HG03108 (cell line): ENCODE data around the gene SEC14L1.
A peak's percentile ranks its signal among the peaks of the same experiment; 100 is the strongest.
"Not testable (repeated sequence)": the region's sequence is repeated elsewhere in the genome, so short reads cannot be mapped to it uniquely, and the experiment has no call there.

Experiments used
- ATAC-seq: cut with Tn5 transposase; IDR thresholded peaks from one replicate; pipeline ENCODE4 v1.9.1; 2021; ENCODE audit warnings: moderate library complexity; ENCODE audit not compliant: unreplicated experiment

Gene SEC14L1

DNA sequence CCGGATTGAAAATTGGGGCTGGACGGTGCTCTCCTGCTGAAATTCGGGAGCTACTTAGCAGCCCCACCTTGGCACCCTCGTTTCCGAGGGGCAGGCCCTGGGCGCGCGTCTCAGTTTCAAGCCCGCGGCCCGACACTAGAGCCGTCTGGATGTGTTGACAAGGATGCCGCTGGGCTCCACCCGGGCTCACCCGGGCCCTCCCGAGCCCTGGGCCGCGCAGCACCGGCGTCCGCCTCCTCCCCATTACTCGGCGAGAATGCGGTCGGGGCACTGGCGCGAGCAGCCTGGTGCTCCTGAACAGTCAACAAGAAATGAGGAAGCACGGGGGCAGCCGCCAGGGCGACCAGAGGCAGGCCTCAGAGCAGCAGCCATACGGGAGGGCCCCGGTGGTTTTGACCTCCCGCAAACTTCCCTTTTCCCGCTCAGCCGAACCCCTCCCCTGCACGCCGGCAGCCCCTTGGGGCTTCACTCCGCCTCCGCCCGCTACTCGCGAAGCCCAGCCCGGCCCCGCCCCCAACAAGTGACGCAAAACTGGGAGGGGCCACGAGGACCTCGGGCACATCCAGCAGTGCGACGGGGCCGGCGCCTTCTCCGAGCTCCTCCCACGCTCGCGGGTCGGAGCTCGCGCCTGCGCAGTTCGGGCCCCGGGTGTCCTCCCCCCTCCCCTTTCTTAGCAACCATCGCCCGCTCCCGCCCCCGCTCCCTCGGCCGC is 447 bp upstream of the SEC14L1 start:
- peak; percentile 84 for ATAC-seq

DNA sequence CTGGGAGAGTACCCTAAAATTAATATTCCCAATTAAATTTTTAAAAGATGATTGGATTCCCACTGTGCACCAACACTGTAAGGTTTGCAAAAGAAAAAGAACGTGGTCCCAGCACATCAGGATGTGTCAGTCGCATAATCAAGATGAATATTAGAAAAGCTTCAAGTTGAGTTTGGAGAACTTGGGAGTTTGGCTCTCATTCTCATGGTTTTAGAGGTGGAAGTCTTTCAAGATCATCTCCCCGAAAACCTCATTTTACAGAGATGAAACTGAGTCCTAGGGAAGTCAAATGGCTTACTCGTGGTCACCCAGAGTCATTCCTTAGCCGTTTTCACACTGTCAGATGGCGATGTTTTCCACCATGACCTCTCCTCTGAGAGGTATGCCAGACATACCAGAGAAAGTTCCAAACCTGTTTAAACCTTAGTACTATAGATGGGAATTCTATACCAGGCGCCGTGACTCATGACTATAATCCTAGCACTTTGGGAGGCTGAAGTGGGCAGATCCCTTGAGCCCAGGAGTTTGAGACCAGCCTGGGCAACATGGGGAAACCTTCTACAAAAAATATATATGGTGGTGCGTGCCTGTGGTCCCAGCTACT is 1.2 kb downstream of the SEC14L1 start:
- no peak for ATAC-seq

DNA sequence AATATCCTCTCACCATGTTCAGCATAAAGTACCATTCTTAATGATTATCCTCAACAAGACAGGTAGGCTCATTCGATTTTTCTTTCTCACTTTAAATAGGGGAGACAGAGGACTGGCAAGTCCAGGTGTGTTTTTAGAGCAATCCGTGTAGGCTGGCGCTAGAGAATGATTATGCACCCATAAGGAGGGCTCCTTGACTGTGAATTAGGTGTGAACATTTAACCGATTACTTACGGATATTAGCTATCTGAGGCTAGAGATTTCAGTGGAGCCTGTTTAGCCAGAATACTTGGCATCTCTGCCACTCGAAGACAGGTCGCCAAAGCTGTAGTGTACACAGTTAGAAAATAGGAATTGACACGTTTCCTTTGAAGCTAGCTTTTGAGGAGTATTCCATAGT is 1.9 kb downstream of the SEC14L1 start:
- ATAC-seq = no peak

DNA sequence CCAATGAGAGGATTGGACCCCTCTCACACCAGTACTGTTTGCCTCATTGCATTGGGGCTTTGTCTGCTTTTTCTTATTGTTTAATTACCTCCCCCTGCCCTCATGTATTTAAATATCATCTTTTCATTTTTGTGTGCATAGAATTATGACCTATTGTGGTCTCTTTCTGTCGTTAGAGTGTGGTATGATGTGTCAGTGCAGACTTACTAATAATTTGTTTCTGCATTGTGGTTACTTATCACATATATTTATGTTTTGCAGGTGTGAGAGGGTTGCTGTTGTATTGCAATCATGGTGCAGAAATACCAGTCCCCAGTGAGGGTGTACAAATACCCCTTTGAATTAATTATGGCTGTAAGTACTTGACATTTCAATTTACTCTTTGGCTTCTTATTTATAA is 2.5 kb downstream of the SEC14L1 start:
- ATAC-seq = no peak

DNA sequence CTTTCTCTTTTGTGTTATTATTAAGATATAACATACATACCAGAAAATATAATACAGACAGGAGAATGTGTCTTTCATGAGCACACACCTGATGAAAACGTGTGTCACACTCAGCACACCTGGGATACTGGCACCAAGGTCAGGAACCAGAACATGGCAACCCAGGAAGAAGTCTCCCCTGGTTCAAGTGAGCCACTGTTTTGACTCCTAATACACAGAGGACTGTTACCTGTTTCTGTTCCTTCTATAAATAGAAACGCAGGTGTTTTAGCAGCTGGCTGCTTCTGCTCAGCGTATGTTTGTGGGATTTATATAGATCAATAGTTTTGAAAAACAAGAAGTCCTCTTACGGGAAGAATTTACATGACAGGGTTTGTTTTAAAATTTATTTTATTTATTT is 3.5 kb downstream of the SEC14L1 start:
- no peak for ATAC-seq

DNA sequence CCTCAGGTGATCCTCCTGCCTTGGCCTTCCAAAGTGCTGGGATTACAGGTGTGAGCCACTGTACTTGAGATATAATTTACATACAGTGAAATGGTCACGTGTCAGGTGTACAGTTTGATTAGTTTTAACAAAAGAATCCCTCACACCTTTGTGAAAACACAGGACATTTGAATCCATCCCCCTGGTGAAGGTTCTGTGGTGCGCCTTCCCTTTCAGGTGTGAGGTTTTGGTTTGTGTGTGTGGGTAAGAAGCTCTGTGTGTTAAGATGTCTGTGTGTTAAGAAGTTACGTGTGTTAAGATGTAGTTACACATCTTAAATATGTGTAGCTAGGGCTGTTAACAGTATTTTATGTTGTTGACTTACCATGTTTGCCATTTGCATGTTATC is 4.4 kb downstream of the SEC14L1 start:
- no peak for ATAC-seq

DNA sequence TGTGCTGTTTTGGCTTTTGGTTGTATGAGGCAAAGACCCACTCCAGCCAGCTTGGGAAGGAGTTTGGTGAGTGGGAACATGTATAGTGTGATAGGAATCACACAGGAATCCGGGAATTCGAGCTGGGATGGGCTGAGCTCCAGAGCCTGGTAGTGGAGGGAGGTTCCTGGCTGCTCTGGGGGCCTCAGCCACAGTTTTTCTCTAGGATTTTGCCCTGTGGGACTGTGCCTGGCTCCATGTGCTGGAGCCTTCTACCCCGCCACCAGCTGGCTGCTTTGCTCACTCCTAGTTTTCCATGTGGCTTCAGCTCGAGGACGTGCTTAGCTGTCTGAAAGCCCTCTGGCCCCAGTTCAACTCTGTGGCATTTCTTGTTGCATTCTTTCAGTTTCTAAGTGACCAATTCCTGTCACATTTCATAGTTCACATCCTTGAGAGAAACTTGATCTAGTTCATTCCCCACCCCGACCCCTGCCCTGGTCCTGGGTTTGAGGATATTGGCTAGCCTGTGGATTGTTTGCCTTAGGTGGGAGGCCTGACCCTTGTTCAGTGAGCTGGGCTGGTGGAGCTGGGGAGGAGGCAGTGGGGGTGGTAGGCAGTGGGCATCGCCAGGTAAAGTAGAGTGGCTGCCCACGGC is 5.0 kb downstream of the SEC14L1 start:
- ATAC-seq = peak; percentile 29

DNA sequence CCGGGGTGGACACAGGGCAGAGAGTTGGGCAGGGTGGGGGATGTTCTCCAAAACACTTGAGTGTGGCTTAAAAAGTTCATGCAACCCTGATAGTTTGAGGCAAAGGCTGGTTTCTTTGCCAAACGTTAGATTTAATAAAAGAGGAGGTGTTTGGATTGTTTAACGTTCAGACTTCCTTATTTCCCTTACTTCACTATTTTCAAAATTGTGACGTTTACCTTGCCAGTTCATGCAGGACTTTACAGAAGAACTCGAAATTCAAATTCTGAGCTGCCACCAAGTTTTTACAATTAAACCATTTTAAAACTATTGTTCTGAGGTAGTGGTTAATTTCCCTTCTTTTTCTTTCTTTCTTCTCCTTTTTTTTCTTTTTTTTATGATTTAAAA is 5.5 kb downstream of the SEC14L1 start:
- ATAC-seq = peak; percentile 1

DNA sequence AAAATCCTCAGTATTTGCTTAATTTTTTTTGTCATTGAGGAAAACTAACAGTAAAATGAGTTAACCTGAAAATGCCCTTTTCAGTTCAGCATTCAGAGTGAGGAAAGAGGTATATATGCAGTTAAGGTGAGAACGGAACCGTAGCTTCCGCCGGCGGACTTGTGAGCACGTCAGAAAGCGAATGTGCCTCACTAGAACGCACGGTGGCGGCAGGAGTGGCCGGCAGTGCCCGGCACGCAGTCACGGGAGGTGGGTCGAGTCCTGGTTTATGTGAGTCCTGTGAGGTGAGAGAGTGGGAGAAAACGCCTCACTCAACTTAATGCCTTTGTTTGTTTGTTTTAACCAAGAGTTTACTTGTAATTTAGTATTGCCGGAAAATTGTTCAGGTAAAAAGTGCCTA is 6.1 kb downstream of the SEC14L1 start:
- no peak for ATAC-seq

DNA sequence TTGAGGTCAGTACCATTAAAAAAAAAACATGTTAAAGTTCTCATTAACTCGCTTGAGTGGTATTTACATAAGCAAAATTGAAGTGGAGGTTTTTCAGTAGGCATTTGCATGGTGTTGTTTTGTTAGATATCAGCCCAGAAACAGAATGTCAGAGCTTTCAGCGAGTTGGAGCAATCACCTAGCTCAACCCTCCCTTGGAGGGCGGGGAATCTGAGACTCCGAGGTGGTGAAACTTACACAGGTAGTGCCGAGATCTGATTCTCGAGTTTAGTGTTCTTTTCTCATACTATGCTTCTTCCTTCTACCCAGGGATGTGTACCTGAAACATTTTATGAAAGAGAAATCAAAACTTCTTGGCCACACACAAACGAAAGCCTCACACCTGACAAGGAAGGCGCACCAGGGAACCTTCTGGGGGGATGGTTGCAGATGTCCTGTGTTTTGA is 6.6 kb downstream of the SEC14L1 start:
- peak; percentile 60 for ATAC-seq

DNA sequence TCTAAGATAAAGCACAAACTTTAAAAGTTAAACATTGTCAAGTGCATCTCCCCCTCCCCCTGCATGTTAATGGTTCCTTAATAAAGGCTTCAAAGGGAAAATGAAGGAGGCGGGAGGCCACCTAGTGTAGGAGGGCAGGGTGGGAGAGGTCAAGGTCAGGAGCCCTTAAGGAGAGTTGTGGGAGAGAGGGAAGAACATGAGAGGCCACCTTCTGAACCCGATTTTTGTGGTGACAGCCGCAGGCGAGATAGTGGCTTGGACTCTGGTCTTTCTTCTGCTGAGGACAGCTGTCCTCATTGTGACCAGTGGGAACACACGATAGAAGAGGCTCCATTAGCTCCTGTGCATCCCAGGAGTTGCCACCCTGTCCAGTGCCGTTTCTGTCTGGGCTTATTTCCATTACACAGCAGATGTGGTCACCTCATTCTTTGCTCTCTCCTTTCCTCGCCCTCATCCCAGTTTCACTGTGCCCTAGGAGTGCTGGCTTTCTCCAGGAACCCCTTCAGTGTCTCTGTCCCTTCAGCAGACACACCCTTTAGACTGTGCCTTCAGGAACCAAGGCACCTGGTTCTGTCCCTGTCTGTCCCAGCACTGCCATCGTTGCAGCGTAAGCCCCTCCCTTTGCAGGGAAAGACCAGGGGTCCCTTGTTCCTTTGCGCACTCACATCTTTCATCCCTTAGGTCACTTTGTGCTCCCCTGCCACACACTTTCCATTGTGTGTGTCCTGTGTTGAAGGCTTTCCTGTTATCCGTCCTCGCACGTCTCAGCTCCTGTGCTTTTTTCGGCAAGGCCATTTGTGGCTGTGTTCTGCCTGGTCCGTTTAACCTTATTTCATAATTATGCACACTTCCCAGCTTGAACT is 7.5 kb downstream of the SEC14L1 start:
- no peak for ATAC-seq

DNA sequence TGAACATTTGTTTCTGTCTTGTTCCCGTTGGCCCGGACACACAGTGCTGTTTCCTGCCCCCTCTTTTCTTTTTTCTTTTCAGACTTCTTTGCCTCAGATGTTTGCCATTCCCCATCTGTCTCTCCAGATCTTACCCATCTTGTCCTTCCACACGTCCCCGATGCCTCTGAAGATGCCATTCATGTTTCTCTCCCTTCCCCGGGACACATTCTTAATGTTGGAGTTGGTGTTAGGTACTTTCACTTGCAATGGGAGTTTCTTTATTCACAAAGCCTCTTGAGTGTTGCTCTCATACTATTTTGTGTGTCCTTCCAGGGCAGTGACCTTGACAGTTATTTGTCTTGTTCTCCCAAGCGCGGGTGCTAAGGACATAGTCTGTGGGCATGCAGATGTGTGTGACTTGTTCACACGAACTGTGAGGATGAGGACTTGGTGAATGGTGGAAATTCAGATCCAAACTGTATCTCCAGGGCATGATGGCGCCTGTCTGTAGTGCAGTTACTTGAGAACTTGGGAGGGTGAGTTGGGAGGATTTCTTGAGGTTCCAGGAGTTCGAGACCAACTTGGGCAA is 8.3 kb downstream of the SEC14L1 start:
- no peak for ATAC-seq

DNA sequence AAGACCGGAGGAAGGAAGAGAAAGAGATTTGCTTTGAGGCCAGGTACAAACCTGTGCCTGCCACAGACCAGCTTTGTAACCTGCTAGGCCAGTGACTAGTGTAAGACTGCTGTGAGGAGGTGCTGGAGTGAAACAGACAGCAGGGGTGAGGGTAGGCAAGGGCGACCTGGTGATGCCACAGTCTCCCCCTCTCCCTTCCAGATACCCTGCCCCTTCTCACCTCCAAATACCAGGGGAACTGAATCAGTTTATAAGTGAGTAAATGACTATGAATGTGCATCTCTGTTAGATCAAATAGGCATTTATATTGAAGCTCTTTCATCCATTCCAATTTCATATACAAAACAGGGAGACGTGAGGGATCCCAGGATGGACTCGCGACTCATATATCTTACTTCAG is 9.4 kb downstream of the SEC14L1 start:
- ATAC-seq = no peak

DNA sequence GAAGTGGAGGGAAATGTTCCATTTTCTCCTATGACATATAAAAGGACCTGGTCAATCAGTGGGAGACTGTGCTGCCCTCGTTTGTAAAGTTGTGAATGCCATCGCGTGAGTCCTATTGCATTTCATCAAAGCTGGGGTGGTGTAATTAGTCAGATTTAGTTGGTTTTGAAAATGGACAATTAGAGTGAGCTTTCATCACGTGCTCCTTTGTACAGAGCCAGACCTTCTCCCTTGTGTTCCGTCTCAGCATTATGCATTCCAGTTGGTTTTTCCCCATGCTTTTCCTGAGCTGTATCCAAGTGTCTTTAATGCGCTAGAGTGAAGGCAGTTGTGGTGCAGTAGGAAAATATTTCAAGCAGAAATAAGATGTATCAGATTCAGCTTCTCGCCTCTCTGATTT is 10.4 kb downstream of the SEC14L1 start:
- ATAC-seq = no peak

DNA sequence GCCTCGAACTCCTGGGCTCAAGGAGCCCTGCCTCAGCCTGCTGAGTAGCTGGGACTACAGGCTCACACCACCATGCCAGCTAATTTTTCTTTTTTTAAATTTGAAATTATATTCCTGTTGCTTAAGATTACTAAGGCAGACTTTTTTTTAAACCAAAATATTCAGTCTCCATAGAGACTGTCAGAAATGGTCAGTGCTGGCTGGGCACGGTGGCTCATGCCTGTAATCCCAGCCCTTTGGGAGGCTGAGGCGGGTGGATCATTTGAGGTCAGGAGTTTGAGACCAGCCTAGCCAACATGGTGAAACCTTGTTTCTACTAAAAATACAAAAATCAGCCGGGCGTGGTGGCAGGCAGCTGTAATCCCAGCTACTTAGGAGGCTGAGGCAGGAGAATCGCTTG is 11.3 kb downstream of the SEC14L1 start:
- not testable (repeated sequence) for ATAC-seq

DNA sequence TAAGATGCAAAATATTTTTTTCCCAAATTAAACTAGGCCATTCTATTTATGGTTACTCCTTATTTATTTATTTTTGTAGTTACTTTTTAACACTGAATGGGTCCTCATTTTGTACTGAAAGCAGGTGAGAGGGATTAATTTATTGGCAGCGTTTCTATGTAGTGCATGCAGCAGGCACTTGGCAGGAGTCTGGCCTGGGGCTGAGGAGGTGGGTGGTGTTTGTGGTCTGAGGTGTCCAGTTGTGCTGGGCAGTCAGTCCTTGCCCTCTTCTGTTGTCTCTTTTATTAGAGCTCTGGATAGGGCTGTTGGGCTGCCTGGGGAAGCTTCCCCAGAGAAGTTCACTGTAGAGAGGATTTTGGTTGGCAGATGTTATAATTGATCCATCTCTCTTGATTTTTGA is 12.7 kb downstream of the SEC14L1 start:
- ATAC-seq = no peak

DNA sequence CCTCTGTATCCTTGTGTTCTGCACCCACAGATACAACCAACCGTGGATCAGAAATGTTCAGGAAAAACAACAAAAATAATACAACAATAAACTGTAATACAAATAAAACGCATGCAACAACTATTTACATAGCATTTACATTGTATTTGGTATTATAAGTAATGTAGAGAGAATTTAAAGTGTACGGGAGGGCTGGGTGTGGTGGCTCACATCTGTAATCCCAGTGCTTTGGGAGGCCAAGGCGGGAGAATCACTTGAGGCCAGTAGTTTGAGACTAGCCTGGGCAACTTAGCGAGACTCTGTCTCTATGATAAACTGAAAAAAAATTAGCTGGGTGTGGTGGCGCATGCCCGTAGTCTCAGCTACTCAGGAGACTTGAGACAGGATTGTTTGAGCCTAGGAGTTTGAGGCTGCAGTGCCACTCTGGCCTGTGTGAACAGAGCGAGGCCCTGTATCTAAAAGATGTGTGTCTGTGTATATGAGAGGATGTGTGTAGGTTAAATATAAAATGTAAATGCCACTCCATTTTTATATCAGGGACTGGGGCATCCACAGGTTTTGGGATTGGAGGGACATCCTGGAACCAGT is 13.3 kb downstream of the SEC14L1 start:
- no peak for ATAC-seq

DNA sequence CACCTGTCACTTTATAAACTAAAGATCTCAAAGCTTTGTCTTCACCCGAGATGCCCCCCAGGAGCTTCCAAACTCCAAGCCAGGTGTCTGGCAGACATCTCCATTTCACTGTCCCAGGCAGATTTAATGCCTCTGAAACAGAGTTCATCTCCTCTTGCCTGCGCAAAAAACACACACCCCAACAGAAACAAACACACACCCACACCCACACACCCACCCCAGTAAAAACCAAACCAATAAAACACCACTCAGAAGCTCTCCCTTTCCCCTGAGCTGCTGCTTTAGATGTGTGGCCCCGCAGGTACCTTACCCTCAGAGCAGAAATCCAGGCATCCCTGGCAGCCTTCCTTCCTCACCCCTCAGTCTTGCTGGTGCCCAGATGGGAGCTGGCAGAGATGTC is 14.4 kb downstream of the SEC14L1 start:
- no peak for ATAC-seq

DNA sequence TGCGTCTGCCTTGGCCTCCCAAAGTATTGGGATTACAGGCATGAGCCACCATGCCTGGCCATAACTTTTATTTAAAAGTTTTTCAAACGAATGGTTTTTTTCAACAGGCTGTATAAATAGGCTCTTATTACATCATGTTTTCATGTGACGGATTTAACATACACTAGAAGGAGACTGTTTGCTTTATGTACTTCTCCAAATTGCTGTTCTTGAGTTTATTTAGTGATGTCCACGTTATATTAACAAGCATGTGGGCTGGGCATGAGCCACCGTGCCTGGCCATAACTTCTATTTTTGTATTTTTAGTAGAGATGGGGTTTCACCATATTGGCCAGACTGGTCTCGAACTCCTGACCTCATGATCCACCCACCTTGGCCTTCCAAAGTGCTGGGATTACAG is 17.0 kb downstream of the SEC14L1 start:
- ATAC-seq = not testable (repeated sequence)

DNA sequence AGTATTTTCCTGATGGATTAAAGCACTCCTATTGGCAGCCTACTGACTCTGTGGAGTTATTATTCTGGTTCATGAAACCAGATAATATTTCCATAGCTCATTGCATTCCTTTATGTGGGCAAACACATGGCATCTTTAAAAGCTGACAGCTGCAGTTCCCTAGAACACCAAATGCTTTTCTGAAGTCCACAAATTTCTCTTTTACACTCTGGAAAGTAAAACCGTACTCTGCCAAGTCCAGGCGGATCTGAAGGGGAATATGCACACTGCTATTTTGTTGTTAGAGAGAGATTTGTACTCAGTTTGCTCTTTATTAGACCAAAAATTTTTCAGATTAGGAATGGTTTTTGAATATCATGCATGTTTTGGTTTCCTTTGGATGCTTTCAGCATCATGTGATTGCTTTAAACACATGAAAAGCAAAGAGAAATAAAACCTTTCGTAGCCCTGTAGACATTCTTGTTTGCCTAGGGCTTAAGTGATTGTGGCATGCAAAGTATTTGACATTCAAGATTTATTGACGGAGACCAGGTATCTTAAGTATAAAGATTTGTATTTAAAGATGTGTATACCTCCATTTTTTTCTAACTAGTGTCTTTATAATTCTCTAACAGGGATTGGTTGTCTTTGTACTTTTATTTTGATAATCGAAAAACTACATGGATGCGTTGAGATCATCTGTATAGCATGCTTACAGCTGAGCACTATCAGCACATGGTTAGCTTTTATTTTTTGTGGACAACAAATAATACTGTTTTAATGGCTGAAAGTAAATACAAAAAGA is 19.5 kb downstream of the SEC14L1 start:
- no peak for ATAC-seq
